ENCODE data around the gene KMO. TPM values are rescaled to one million over a fixed set of nuclear protein-coding genes. Genes with fewer than 3 reads are reported as not detected.

The KMO gene
- total and polyA plus RNA-seq, 2 of the 13 experiments (the other 11 are each of a cell fraction or from before 2014, with no cell fraction given): 0.01 TPM; not detected in 1

DNA sequence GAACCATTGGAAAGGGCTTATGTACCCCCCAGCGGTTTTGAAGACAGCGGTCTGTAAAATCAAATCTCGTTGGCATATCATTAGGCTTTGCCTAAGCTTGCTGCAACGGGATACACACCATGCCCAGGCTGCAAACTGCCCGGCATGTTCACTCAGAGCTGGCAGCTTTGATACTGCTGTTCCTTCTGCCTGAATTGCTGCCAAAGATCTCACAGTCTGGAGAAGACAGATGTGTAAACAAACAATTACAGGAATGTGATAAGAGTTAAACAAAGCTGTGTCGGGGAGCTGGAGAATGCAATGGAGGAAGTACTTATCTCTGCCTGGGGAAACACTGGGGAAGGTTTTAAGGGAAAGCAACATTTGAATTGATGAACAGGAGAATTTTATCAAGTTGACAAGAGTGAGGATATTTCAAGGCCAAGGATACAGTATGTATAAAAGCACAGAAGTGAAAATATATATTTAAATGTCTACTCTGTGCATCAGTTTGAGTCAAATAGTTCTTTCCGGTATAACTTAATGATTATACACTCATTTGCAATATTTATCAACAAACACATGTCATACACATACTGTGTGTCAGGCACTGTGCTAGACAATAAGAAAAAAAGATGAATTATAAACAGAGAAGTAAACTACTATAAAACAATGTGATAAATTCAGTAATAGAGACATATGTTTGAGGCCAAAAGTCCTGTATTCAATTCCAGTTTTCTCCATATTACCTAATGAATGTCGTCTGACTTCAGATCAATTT is 78.1 kb downstream of the KMO start (continued):
- TF ChIP-seq, protein P1, sequence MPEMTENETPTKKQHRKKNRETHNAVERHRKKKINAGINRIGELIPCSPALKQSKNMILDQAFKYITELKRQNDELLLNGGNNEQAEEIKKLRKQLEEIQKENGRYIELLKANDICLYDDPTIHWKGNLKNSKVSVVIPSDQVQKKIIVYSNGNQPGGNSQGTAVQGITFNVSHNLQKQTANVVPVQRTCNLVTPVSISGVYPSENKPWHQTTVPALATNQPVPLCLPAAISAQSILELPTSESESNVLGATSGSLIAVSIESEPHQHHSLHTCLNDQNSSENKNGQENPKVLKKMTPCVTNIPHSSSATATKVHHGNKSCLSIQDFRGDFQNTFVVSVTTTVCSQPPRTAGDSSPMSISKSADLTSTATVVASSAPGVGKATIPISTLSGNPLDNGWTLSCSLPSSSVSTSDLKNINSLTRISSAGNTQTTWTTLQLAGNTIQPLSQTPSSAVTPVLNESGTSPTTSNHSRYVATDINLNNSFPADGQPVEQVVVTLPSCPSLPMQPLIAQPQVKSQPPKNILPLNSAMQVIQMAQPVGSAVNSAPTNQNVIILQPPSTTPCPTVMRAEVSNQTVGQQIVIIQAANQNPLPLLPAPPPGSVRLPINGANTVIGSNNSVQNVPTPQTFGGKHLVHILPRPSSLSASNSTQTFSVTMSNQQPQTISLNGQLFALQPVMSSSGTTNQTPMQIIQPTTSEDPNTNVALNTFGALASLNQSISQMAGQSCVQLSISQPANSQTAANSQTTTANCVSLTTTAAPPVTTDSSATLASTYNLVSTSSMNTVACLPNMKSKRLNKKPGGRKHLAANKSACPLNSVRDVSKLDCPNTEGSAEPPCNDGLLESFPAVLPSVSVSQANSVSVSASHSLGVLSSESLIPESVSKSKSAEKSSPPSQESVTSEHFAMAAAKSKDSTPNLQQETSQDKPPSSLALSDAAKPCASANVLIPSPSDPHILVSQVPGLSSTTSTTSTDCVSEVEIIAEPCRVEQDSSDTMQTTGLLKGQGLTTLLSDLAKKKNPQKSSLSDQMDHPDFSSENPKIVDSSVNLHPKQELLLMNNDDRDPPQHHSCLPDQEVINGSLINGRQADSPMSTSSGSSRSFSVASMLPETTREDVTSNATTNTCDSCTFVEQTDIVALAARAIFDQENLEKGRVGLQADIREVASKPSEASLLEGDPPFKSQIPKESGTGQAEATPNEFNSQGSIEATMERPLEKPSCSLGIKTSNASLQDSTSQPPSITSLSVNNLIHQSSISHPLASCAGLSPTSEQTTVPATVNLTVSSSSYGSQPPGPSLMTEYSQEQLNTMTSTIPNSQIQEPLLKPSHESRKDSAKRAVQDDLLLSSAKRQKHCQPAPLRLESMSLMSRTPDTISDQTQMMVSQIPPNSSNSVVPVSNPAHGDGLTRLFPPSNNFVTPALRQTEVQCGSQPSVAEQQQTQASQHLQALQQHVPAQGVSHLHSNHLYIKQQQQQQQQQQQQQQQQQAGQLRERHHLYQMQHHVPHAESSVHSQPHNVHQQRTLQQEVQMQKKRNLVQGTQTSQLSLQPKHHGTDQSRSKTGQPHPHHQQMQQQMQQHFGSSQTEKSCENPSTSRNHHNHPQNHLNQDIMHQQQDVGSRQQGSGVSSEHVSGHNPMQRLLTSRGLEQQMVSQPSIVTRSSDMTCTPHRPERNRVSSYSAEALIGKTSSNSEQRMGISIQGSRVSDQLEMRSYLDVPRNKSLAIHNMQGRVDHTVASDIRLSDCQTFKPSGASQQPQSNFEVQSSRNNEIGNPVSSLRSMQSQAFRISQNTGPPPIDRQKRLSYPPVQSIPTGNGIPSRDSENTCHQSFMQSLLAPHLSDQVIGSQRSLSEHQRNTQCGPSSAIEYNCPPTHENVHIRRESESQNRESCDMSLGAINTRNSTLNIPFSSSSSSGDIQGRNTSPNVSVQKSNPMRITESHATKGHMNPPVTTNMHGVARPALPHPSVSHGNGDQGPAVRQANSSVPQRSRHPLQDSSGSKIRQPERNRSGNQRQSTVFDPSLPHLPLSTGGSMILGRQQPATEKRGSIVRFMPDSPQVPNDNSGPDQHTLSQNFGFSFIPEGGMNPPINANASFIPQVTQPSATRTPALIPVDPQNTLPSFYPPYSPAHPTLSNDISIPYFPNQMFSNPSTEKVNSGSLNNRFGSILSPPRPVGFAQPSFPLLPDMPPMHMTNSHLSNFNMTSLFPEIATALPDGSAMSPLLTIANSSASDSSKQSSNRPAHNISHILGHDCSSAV (CRISPR knock-in tag; IDR thresholded peaks at IDR 0.05; ENCODE audit: borderline replicate concordance): no peak
- TF ChIP-seq ZNF567 (CRISPR knock-in tag; IDR thresholded peaks at IDR 0.05; ENCODE audit: borderline replicate concordance) (no peak), TEAD2 (CRISPR knock-in tag; IDR thresholded peaks at IDR 0.05) (no peak), NPAS2 (CRISPR knock-in tag; IDR thresholded peaks at IDR 0.05; ENCODE audit: borderline replicate concordance) (no peak), PAX8 (CRISPR knock-in tag; IDR thresholded peaks at IDR 0.05; ENCODE audit: borderline replicate concordance) (no peak), CBX1 (IDR thresholded peaks at IDR 0.05; ENCODE audit: low read depth) (no peak)
- TF ChIP-seq, protein P2, sequence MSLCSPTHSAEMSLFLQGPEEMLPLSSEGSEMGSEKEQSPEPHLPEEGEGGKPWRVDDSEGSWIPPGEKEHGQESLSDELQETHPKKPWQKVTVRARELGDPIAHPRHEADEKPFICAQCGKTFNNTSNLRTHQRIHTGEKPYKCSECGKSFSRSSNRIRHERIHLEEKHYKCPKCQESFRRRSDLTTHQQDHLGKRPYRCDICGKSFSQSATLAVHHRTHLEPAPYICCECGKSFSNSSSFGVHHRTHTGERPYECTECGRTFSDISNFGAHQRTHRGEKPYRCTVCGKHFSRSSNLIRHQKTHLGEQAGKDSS (CRISPR knock-in tag; IDR thresholded peaks at IDR 0.05; ENCODE audit: borderline replicate concordance, low read depth): no peak
- TF ChIP-seq, protein P3, sequence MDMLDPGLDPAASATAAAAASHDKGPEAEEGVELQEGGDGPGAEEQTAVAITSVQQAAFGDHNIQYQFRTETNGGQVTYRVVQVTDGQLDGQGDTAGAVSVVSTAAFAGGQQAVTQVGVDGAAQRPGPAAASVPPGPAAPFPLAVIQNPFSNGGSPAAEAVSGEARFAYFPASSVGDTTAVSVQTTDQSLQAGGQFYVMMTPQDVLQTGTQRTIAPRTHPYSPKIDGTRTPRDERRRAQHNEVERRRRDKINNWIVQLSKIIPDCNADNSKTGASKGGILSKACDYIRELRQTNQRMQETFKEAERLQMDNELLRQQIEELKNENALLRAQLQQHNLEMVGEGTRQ (IDR thresholded peaks at IDR 0.05; ENCODE audit: low read depth, low read length): no peak
- TF ChIP-seq, protein P3 (CRISPR knock-in tag; IDR thresholded peaks at IDR 0.05; ENCODE audit: borderline replicate concordance): no peak
- TF ChIP-seq, protein P4, sequence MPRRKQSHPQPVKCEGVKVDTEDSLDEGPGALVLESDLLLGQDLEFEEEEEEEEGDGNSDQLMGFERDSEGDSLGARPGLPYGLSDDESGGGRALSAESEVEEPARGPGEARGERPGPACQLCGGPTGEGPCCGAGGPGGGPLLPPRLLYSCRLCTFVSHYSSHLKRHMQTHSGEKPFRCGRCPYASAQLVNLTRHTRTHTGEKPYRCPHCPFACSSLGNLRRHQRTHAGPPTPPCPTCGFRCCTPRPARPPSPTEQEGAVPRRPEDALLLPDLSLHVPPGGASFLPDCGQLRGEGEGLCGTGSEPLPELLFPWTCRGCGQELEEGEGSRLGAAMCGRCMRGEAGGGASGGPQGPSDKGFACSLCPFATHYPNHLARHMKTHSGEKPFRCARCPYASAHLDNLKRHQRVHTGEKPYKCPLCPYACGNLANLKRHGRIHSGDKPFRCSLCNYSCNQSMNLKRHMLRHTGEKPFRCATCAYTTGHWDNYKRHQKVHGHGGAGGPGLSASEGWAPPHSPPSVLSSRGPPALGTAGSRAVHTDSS (CRISPR knock-in tag; conservative IDR thresholded peaks at IDR 0.05): no peak
- TF ChIP-seq, protein P5, sequence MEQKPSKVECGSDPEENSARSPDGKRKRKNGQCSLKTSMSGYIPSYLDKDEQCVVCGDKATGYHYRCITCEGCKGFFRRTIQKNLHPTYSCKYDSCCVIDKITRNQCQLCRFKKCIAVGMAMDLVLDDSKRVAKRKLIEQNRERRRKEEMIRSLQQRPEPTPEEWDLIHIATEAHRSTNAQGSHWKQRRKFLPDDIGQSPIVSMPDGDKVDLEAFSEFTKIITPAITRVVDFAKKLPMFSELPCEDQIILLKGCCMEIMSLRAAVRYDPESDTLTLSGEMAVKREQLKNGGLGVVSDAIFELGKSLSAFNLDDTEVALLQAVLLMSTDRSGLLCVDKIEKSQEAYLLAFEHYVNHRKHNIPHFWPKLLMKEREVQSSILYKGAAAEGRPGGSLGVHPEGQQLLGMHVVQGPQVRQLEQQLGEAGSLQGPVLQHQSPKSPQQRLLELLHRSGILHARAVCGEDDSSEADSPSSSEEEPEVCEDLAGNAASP (CRISPR knock-in tag; IDR thresholded peaks at IDR 0.05; ENCODE audit: borderline replicate concordance): no peak

Data from HepG2 (cell line).